NCI-H460 (cell line): ENCODE measurements around the gene PLB1. TPM values are rescaled to one million over a fixed set of nuclear protein-coding genes. Genes with fewer than 3 reads are reported as not detected.

ENCODE experiments used
- DNase-seq: peaks from one replicate; pipeline ENCODE4 v3.0.0-alpha.2; 2016; ENCODE audit warnings: low read depth; ENCODE audit errors: extremely low read depth
- total RNA-seq: library from RNA; depleted of rRNA; stranded (reverse); fragments of >200 nt; shearing (Covaris generic); gene quantifications from 2 replicates; pipeline ENCODE4 v1.2.3, GENCODE V29; 2014

The PLB1 gene
- total RNA-seq, 1 experiment from 2014 or later, result 0.62 TPM

DNA sequence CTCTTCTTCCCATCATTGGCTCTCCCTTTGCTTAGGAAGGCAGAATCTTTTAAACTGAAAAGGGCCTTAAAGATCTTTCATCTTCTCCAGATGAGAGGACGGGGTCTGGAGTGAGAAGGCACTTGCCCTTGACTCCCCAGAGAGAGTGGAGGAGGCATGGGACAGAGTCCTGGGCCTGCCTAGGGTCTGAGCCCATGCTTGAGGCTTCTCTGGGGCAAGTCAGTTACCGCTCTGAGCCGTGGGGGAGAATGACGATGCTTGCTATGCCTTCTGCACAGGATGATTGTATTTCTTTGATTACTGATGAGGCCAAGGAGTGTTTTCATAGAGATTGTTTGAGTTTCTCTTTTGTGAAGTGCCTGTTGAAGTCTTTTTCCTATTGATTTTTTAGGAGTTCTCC, 921 bp downstream of the PLB1 start:
- DNase-seq, result no peak

DNA sequence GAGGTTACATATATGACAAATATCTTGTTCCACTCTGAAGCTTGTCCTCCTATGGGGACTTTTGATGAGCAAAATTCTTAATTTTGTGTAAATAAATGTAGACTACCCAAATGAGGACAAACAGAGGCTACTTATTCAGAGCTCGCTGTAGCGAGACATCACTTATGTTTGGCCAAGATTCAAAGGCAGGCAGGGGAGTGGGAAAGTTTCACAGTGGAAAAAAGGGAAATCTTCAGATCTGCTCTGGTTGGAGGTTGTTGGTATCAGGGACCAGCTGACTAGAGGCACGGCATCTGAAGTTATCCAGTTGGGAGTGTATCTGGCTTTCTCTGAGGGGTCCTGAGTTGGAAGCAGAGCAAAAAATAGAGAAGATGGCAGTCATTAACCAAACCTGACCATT, 1.3 kb downstream of the PLB1 start:
- DNase-seq, result no peak

DNA sequence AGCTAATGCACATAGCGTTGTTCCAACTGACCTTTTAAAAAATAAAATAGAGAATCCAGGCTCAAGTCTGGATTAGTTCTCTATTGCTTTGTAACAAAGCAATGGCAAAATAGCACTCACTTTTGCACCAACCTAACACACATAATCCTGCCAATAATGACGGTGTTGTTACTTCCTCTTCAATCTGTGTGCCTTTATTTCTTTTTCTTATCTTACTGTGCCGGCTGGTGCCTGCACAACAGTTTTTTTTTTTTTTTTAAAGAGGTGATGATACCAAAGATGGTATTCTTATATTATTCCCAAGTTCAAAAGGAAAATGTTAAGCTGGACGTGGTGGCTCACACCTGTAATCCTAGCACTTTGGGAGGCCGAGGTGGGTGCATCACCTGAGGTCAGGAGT, 3.4 kb downstream of the PLB1 start:
- no peak for DNase-seq

DNA sequence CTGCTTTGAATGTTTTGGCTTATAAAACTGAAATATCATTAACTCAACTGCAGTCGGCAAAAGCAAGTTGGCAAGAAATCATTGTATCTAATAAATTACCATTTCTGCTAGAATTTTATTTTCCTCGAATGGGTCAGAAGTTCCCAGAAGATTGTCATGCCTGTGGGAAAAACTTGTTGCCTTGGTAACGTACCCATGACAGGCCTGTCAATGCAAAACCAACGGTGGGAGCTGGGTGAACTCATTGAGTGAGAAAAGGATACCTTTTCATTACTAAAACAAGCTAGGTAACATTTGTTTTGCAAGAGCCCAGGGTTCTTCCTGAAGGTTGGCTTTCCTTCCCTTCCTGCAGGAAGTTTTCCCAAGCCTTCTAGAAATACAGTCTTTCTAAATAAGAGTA, 9.5 kb downstream of the PLB1 start:
- no peak for DNase-seq

DNA sequence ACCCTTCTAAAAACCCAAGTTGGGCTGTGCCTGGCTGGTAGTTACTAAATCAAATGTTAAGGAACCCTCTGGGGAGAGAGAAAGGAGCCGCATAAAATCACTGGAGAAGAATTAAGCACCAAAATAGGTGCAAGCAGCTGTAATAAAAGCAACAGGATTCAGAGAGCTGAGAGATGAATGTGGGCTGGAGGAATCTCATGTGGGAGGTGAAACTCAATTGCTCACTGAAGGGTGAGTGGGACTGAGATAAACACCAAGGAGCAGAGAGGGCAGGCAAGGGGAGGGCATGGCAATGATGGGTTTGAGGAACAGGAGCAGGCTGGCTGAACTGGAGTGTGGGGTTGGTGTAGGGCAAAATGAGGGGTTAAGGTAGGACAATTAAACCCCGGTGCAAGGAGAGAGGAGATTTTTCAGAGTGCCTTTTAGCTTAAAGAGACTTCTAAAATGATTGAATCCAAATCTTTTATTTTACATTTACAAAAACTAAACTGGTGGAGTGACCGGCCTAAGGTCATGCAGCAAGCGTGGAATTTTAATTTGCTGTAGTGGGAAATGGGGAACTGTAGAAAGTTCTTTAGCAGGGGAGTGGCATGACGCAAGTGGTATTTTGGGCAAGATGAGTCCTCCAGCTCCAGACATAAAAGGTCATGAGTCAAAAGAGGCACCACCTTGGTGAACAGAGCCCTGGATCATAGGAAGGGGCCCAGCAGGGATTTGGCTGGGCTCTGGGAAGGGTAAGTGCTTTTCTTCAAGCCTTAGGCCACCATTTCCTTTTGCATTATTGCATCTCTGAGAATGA, 10.5 kb downstream of the PLB1 start:
- no peak for DNase-seq

DNA sequence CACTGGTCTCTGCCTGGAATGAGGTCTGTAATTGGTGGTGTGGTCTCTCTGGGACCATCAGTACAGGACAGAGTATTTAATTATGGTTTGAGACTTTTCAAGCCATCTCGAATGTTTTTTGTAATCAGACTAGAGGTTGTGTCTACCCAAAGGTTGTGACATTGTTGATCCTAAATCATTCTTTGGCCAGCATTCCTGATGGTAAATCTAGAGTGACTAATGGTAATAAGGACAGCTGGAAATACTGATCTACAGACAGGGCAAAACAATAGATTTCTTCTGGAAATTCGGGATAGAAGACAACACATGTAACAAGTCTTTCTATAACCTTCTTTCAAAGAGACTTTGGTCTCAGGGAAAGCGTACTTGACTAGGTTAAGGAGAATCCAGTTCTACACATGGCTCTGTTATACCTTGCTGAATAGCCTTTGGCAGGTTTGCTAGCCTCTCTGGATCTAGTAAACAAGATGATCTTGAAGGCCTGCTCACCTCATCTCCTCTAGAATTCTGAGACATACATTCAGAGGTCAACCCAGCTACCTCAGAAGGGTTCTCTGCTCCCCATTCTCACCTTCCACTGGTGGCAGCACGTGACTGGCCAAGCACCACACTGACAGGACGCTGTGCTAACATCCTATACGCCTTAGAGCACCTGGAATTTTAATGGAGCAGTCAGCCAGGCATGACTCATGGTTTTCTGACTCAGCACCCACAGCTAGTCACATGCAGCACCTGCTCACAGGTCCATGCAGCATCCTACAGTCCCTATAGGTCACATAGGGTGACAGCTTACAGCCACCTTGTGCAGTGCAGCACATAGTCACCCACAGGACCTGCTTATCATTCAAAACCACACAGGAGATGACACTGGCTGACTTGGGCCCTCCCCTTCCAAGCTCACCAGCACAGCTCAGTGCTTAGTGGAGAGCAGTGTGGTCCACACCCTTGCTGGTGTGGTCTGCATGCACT, 12.2 kb downstream of the PLB1 start:
- DNase-seq, result no peak

DNA sequence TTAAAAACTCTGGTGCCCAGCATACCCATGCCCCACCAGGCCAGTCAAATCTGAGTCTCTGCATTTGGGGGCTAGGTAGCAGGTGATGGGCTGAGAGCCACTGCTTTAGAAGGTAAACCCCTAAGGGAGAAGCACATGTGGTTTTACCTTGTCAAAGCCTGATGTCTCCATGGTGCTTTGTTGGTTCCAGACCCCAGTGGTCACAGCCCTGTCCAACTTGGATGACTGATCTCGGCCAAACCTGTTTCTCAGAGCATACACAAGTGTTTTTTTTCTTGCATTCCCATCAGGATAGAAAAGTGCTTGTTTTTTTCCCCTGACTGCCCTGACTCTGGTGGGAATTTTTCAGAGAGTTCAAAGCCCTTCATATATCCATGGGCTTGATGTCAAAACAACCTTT, 13.5 kb downstream of the PLB1 start:
- no peak for DNase-seq

DNA sequence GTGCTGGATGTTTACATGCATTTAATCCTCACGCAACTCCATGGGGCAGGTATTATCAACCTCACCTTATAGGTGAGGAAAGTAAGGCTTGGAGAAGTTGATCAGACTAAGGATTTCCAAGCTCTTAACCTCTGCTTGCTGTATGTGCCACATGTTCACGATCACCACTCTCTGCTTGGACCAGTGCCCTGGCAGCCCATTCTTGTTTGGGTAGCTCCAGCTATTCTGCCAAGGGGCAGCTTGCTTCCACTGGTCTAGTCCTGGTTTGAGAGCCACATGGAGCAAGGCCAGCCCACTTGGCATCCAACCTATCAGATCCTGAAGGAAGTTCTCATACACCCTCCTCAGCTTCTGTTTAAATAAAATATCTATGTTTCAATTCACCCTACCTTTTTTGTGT, 14.3 kb downstream of the PLB1 start:
- no peak for DNase-seq

DNA sequence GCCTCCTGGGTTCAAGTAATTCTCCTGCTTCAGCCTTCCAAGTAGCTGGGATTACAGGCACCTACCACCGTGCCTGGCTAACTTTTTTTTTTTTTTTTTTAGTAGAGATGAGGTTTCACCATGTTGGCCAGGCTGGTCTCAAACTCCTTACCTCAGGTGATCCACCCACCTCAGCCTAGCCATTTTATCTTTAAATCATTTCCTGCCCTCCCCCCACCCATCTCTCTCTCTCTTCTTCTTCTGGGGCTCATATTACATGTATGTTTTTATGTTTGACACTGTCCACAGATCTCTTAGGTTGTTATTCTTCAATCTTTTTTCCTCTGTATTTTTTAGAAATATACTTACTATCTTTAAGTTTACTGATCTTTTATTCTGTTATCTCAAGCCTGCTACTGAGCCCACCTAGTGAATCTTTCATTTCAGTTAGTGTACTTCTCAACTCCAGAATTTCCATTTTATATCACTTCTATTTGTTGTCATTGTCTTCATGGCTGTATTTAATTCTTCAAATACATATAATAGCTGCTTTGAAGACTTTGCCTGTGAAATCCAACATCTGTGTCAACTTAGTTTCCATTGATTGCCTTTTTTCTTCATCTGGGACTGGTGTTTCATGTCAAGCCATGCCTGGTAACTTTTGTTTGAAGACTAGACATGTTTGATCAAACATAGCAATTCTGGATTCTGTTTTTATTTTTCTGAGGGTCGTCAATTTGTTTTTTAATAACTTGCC, 16.2 kb downstream of the PLB1 start:
- no peak for DNase-seq

DNA sequence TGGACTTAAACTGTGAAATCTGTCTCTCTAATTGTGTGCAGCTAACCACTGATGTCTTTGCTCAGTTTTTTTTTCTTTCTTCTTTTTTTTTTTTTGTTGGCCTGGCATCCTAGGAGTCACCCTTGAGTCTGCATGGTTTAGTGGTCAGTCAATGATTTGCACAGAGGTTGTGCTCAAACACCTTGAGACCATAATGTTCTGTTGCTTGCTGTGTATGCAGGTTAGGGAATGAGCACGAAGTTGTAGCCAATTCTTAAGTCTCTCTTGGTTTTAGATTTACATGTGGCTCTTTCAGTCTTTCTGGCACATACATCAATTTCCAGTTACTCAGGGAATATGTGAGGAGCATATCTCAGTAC, 16.7 kb downstream of the PLB1 start:
- no peak for DNase-seq

DNA sequence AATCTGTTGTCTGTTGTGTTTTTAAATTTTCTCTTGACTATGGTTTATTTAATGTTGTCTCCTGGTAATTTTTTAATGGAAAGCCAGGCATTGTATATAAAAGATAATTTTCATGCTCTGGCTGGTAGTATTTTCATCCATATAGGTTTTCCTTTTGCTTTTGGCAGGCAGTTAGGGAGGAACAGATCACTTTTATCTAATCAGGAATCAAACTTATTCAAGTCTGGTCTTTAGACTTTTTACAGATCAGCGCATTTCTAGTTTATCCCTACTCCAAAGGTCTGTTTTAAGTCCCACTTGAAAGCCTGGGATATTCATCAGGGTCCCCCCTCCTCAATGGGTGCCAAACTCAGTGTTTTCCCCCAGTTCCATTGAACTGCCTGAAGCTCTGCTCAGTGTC, 17.2 kb downstream of the PLB1 start:
- no peak for DNase-seq

DNA sequence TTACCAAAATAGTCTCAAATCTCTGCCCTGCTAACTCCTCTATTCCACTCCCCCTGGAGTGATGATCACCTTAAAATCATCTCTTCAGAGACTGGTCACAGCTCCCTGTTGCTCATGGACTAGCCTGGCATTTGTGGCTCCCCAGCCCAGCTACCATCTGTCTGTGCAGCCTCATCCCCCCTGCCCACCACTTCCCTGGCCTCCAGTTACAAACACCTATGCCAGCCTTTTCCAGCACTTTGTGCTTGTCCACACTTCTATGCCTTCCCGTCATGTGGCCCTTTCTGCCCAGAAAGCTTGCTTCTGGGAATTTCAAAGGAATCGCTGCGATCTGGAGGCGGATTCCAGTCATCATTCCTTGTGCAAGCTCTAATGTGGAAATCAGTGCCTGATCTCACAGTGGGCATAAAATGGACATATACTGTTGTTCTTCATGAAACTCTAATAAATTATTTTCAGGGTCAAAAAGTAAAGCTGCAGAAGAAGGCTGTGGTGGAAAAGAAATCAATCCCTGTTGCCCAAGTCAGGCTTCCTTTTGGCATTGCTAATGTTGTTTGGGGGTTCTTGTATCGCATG, 19.4 kb downstream of the PLB1 start:
- no peak for DNase-seq

DNA sequence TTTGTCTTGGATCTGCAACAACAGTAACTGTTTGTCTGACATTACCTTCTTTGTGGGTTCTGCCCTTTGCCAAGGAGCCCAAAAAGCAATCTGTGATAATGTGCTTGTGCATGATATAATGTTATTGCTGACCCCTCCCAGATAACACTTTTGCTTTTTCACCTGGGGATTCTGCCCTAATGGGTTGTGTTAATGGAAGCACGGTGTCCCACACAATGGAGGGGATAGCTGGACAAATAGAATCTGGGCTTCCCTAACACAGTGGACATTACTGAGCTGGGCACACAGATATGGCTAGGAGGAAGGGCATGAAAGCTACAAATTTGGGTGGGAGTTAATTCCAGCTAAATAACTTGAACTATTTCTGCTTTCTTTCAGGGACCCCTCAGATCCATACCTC, 20.6 kb downstream of the PLB1 start:
- no peak for DNase-seq

DNA sequence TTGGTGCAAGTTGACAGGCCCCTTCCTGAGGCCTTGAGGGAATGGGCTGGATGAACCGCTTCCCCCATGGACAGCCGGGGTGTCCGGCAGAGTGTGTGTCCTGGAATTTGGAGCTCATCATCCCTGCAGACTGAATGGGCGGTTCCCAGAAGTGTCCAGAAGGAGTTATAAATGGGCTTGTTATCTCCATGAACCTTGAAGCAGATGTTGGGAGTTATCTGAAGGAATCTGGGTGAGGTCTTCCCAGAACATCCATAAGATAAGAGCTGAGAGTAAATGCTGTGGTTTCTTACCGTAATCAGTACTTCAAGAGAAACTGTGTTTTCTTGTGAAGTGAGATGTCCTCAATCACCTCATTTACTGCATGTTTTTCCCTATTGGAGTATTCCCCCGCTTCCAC, 21.1 kb downstream of the PLB1 start:
- DNase-seq, result no peak

DNA sequence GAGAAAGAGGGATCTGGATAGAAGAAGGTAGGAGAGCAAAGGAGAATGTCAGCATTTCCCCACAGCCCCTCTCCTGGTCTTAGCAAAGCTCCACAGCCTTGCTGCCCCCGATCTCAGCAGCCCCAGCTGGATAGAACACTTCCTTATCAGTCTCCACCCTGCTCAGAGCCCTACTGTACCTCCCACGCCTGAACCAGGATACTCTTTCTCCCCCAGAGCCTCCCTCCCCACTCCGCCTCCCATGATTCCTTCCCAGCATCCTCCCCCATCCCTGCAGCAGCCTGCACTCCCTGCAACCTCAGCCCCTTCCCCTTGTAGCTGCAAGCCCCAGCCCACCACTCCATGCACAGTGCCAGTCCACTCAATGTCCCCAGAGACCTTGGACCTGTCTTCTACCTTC, 25.8 kb downstream of the PLB1 start:
- no peak for DNase-seq

DNA sequence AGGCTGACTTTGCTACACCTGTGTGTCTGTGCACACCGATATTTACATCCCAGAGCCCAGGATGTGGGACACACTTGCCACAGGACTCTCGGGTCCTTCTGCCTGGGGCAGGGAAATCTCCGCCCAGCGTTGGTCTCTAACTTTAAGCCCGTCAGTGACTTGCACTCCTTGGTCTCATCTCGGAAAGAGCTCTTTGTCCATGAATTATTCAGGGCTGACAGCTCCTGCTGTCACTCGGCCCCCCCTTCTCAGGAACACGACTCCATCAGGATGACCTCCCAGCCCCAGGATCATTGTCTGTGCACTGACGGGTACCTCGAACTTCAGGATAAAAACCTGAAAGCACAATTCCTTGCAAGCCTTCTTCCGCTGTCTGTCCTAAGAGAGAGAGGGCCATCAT, 26.6 kb downstream of the PLB1 start:
- DNase-seq, result no peak

DNA sequence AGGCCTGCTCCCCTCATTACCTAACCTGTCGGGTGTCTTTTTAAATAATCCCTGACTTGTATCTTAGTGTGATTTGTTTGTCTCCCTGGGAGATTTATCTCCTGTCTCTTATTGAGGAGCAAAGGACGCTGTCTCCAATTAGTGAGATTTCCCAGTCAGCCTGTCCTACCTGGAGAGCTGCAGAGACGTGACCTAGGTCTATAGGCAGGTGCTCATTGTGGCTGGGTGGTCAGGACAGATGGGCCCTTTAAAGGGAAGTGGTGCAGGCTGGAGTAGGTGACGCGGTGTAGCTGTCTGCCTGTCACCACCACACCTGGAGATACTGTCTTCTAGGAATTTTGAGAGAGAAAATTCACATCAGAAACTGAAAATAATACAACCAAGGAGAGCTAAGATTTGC, 28.0 kb downstream of the PLB1 start:
- no peak for DNase-seq

DNA sequence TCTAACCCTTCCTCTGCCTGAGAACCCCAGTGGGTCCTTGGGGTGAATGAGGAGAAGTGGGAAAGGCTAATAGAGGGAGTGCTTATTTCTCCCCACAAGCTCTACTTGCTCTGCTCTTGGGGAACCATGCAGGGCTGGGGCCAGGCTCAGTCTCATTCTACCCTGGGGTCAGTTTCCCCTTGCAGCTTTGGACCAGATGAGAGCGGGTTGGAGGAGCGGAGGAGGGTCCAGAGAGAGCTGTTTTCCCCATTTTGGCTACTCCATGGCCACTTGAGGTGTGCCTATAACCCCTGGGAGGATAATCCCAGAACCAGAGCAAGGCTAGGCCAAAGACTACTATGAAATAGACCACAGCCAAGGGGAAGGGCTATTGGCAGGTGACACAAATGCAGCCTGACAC, 29.6 kb downstream of the PLB1 start:
- no peak for DNase-seq

DNA sequence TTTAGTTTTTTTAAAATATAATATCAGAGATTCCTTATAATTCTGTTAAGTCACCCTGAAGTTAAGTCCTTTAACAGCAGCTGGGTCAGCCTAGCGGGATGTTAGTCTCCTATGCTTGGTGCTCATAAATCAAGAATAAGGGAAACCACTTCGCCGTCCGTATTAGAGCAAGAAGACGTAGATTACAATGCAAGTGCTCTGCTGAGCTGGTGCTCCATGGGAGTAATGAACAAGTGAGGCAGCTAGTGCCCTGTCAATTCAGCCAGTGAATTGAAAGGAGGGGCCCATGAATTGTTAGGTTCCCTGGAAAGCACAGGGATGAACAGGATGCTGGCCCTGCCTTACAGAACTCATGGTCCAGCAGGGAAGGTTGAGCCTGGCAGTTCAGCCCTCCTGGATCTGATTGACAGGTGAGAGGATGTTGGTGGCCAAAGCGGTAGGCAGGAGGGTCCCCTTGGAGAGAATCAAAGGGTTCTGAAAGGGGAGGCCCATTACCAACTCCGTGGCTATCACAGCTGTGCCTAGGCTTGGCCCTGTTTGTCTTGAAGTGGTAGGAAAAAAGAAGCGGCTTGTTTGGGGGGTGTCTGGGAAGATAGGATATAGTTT, 30.8 kb downstream of the PLB1 start:
- DNase-seq, result no peak

DNA sequence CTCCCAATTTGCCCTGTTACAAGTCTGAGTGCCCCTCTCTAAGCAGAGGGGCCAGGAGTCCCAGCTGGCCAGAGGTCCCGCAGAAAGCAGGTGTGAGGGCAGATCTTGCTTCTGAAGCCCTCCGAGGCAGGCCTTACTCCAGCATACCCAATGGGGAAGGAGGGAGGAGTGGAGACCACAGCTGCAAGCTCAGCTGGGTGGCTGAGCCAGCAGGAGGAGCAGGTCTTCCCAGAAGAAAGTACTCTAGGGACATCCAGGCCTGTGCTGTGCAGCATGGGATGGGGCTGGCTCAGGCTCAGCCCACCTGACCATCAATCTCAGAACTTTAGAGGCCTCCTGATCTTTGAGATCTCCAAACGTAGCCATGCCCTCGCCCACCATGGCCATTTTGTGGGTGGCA, 31.3 kb downstream of the PLB1 start:
- no peak for DNase-seq

DNA sequence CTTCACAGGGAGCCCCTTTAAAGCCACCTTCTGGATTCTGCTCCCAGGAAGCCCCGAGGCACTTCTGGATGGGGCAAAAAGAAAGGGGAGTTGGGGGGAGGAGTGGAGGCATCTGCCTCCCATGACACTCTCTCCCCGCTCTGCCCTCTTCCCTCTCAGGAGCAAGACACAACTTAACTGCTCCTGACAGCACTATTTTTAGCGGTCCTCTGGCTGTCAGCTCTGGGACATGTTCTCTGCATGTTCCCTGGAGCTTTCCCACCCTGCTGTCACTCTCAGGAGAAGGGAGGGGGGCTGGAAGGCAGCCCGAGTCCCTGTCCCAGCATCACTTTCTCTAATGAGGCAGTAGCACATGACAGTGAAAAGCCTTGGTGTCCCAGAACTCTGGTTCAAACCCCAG, 32.3 kb downstream of the PLB1 start:
- DNase-seq, result no peak
